ENCODE measurements around the gene CPA4. TPM values are rescaled to one million over a fixed set of nuclear protein-coding genes. Genes with fewer than 3 reads are reported as not detected.

CPA4 gene
- total and polyA plus RNA-seq, 5 donors from 2014 or later: not detected

GRCh38 chr7:130342701-130343380, 49.9 kb downstream of the CPA4 start:
- H3K9me3 Mint-ChIP-seq: peaks cover 0 to 2% (median 0%) of the 10 kb centered on the region in 7 donors

DNA sequence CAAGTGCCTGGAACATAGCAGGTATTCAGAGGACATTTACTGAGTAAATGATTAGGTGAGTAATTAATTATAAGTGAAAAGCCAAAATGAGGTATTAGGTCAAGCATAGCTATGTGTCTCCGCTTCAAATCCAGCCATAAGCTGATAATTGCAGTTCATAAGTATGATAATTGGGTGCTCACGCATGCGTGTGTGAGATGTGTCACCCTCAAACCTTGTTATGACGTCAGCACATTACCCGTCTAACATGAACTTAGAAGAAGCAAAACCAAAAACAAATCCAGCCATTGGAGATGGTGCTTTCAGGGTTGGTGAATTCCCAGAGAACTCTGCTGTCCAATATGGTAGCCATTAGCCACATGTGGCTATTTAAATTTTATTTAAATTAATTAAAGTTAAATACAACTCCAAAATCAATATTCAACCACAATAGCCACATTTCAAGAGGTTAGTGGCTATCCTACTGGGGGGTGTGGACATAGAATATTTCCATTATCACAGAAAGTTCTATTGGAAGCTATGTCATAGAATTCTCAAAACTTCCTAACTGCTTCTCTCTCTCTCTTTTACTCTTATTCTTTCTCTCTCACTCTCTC, 51.4 kb downstream of the CPA4 start, which contains the start of gene CPA5:
TSS of gene CPA5 (plus strand) at position 546 of the 596 bp plus-strand sequence. CDS start 1,670 bp downstream, outside the sequence.
- Mint-ChIP-seq H3K36me3 (no peaks in the 10 kb centered on the region), H3K27ac (no peak within 1 kb of the TSS), H3K9me3 (peaks cover 0 to 2% (median 0%) of the 10 kb centered on the region in 7 donors), H3K4me1 (peaks cover 0 to 4% (median 0%) of the 10 kb centered on the region in 4 donors), H3K4me3 (no peak within 1 kb of the TSS), H3K27me3 (peaks cover 8% of the 10 kb centered on the region)
- no peak within 1 kb of the TSS for H3K4me3 ChIP-seq (ENCODE audit: low read depth, low read length)
- no peaks in the 10 kb centered on the region for H3K36me3 ChIP-seq (ENCODE audit: control insufficient read depth, insufficient read depth, low read length)
- no peaks in the 10 kb centered on the region for H3K9me3 ChIP-seq (ENCODE audit: control insufficient read depth in 2 of 2, low read length in 2 of 2)
- ATAC-seq (ENCODE audit: low read depth in 2 of 2) (no peak), DNase-seq (no peak)
- no peak within 1 kb of the TSS for H3K27ac ChIP-seq (ENCODE audit: insufficient read depth, low read length, poor library complexity, severe bottlenecking)
- no peaks in the 10 kb centered on the region for H3K4me1 ChIP-seq (ENCODE audit: control insufficient read depth, insufficient read depth, low read length, poor library complexity, severe bottlenecking)
- no peaks in the 10 kb centered on the region for H3K27me3 ChIP-seq (ENCODE audit: control insufficient read depth, insufficient read depth, low read length)

More at GRCh38 chr7:130342701-130343380, 49.9 kb downstream of the CPA4 start:
- DNase-seq (no peak), ATAC-seq (ENCODE audit: low read depth in 2 of 2) (no peak)
- Mint-ChIP-seq H3K36me3 (no peaks in the 10 kb centered on the region), H3K4me3 (no peak overlapping the region), H3K27me3 (peaks cover 8% of the 10 kb centered on the region), H3K27ac (no peak overlapping the region), H3K4me1 (peaks cover 0 to 5% (median 2%) of the 10 kb centered on the region in 4 donors)
- no peaks in the 10 kb centered on the region for H3K27me3 ChIP-seq (ENCODE audit: control insufficient read depth, insufficient read depth, low read length)
- H3K27ac ChIP-seq (ENCODE audit: insufficient read depth, low read length, poor library complexity, severe bottlenecking): no peak overlapping the region
- H3K9me3 ChIP-seq (ENCODE audit: control insufficient read depth in 2 of 2, low read length in 2 of 2): no peaks in the 10 kb centered on the region
- H3K36me3 ChIP-seq (ENCODE audit: control insufficient read depth, insufficient read depth, low read length): no peaks in the 10 kb centered on the region
- H3K4me3 ChIP-seq (ENCODE audit: low read depth, low read length): no peak overlapping the region
- H3K4me1 ChIP-seq (ENCODE audit: control insufficient read depth, insufficient read depth, low read length, poor library complexity, severe bottlenecking): no peaks in the 10 kb centered on the region

DNA sequence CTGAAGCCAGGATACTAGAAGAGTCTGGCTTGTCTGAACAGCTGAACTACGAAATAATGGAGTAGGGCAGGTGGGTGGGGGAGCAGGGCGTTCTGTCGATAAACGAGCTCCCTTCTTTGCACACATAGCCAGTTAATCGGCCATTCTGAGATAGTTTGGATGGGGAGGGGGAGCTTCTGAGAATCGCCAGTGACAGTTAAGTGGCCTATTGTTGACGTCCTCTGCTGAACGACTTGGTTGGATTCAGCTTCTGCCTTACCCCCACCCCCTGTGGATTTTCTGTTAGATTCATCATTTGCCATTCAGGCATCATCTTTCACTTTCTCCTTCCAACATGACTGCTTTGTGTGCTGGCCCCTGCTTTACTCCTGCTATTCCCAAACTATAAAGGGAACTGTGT, 52.2 kb downstream of the CPA4 start:
- Mint-ChIP-seq H3K36me3 (no peaks in the 10 kb centered on the region), H3K4me3 (no peak overlapping the region), H3K4me1 (peaks cover 0 to 4% (median 0%) of the 10 kb centered on the region in 4 donors), H3K9me3 (peaks cover 0 to 2% (median 0%) of the 10 kb centered on the region in 7 donors), H3K27ac (no peak overlapping the region), H3K27me3 (peaks cover 8% of the 10 kb centered on the region)
- H3K27ac ChIP-seq (ENCODE audit: insufficient read depth, low read length, poor library complexity, severe bottlenecking): no peak overlapping the region
- H3K4me1 ChIP-seq (ENCODE audit: control insufficient read depth, insufficient read depth, low read length, poor library complexity, severe bottlenecking): no peaks in the 10 kb centered on the region
- no peaks in the 10 kb centered on the region for H3K9me3 ChIP-seq (ENCODE audit: control insufficient read depth in 2 of 2, low read length in 2 of 2)
- DNase-seq: no peak
- H3K27me3 ChIP-seq (ENCODE audit: control insufficient read depth, insufficient read depth, low read length): no peaks in the 10 kb centered on the region
- no peak overlapping the region for H3K4me3 ChIP-seq (ENCODE audit: low read depth, low read length)
- ATAC-seq (ENCODE audit: low read depth in 2 of 2): no peak
- no peaks in the 10 kb centered on the region for H3K36me3 ChIP-seq (ENCODE audit: control insufficient read depth, insufficient read depth, low read length)

GRCh38 chr7:130345725-130346124, 52.8 kb downstream of the CPA4 start:
- Mint-ChIP-seq H3K27me3 (peaks cover 8% of the 10 kb centered on the region), H3K27ac (no peak overlapping the region), H3K9me3 (peaks cover 0 to 2% (median 0%) of the 10 kb centered on the region in 7 donors)

GRCh38 chr7:130346177-130346905, 53.4 kb downstream of the CPA4 start:
- Mint-ChIP-seq H3K36me3 (no peaks in the 10 kb centered on the region), H3K4me3 (no peak overlapping the region), H3K27me3 (peaks cover 8% of the 10 kb centered on the region), H3K9me3 (peaks cover 0 to 2% (median 0%) of the 10 kb centered on the region in 7 donors), H3K4me1 (peaks cover 0 to 4% (median 0%) of the 10 kb centered on the region in 4 donors), H3K27ac (no peak overlapping the region)
- no peaks in the 10 kb centered on the region for H3K36me3 ChIP-seq (ENCODE audit: control insufficient read depth, insufficient read depth, low read length)
- DNase-seq: no peak
- H3K27ac ChIP-seq (ENCODE audit: insufficient read depth, low read length, poor library complexity, severe bottlenecking): no peak overlapping the region
- H3K9me3 ChIP-seq (ENCODE audit: control insufficient read depth in 2 of 2, low read length in 2 of 2): no peaks in the 10 kb centered on the region
- H3K4me3 ChIP-seq (ENCODE audit: low read depth, low read length): no peak overlapping the region
- H3K27me3 ChIP-seq (ENCODE audit: control insufficient read depth, insufficient read depth, low read length): no peaks in the 10 kb centered on the region
- H3K4me1 ChIP-seq (ENCODE audit: control insufficient read depth, insufficient read depth, low read length, poor library complexity, severe bottlenecking): no peaks in the 10 kb centered on the region
- ATAC-seq (ENCODE audit: low read depth in 2 of 2): no peak

More at GRCh38 chr7:130345725-130346124, 52.8 kb downstream of the CPA4 start:
- Histone ChIP-seq H3K36me3 (ENCODE audit: control insufficient read depth, insufficient read depth, low read length) (no peaks in the 10 kb centered on the region), H3K27ac (ENCODE audit: insufficient read depth, low read length, poor library complexity, severe bottlenecking) (no peak overlapping the region), H3K9me3 (ENCODE audit: control insufficient read depth in 2 of 2, low read length in 2 of 2) (no peaks in the 10 kb centered on the region), H3K4me3 (ENCODE audit: low read depth, low read length) (no peak overlapping the region), H3K4me1 (ENCODE audit: control insufficient read depth, insufficient read depth, low read length, poor library complexity, severe bottlenecking) (no peaks in the 10 kb centered on the region), H3K27me3 (ENCODE audit: control insufficient read depth, insufficient read depth, low read length) (no peaks in the 10 kb centered on the region)
- DNase-seq: no peak
- H3K4me3 Mint-ChIP-seq: no peak overlapping the region
- H3K36me3 Mint-ChIP-seq: no peaks in the 10 kb centered on the region
- no peak for ATAC-seq (ENCODE audit: low read depth in 2 of 2)
- peaks cover 0 to 4% (median 0%) of the 10 kb centered on the region in 4 donors for H3K4me1 Mint-ChIP-seq

DNA sequence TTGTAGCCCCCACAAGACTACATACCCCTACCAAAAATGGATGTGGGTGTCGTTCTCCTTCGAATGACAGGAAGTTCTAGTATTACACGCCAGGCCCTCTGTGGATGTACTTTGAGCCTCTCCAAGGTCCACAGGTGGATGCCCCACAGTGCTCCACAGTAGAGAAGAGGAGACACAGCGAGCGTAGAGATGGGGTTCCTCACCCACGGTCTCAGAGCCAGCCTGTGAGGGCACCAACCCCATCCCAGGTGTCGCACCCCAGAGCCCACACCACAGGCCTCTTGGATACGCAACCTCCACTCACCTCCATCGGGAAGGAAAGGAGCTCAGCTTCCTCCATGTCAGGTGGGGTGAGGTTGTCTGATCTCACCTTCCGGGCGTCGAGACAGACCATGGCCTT, 54.0 kb downstream of the CPA4 start:
- H3K27ac Mint-ChIP-seq: no peak overlapping the region
- Histone ChIP-seq H3K4me3 (ENCODE audit: low read depth, low read length) (no peak overlapping the region), H3K27ac (ENCODE audit: insufficient read depth, low read length, poor library complexity, severe bottlenecking) (no peak overlapping the region), H3K9me3 (ENCODE audit: control insufficient read depth in 2 of 2, low read length in 2 of 2) (no peaks in the 10 kb centered on the region), H3K36me3 (ENCODE audit: control insufficient read depth, insufficient read depth, low read length) (no peaks in the 10 kb centered on the region), H3K4me1 (ENCODE audit: control insufficient read depth, insufficient read depth, low read length, poor library complexity, severe bottlenecking) (no peaks in the 10 kb centered on the region), H3K27me3 (ENCODE audit: control insufficient read depth, insufficient read depth, low read length) (no peaks in the 10 kb centered on the region)
- peaks cover 0 to 4% (median under 1%) of the 10 kb centered on the region in 4 donors for H3K4me1 Mint-ChIP-seq
- ATAC-seq (ENCODE audit: low read depth in 2 of 2) (no peak), DNase-seq (no peak)
- peaks cover 0 to 2% (median 0%) of the 10 kb centered on the region in 7 donors for H3K9me3 Mint-ChIP-seq
- H3K4me3 Mint-ChIP-seq: no peak overlapping the region
- H3K27me3 Mint-ChIP-seq: peaks cover 8% of the 10 kb centered on the region
- no peaks in the 10 kb centered on the region for H3K36me3 Mint-ChIP-seq

GRCh38 chr7:130349911-130350782, 57.2 kb downstream of the CPA4 start:
- Histone ChIP-seq H3K36me3 (ENCODE audit: control insufficient read depth, insufficient read depth, low read length) (no peaks in the 10 kb centered on the region), H3K9me3 (ENCODE audit: control insufficient read depth in 2 of 2, low read length in 2 of 2) (no peaks in the 10 kb centered on the region), H3K4me3 (ENCODE audit: low read depth, low read length) (no peak overlapping the region), H3K27me3 (ENCODE audit: control insufficient read depth, insufficient read depth, low read length) (no peaks in the 10 kb centered on the region), H3K4me1 (ENCODE audit: control insufficient read depth, insufficient read depth, low read length, poor library complexity, severe bottlenecking) (no peaks in the 10 kb centered on the region), H3K27ac (ENCODE audit: insufficient read depth, low read length, poor library complexity, severe bottlenecking) (no peak overlapping the region)
- Mint-ChIP-seq H3K4me1 (peaks cover 0 to 7% (median 5%) of the 10 kb centered on the region in 4 donors), H3K27me3 (peaks cover 9% of the 10 kb centered on the region), H3K9me3 (peaks cover 0 to 4% (median 0%) of the 10 kb centered on the region in 7 donors), H3K27ac (peak overlapping the region in 1 of 3 donors; percentile 64), H3K4me3 (no peak overlapping the region), H3K36me3 (no peaks in the 10 kb centered on the region)
- no peak for DNase-seq
- ATAC-seq (ENCODE audit: low read depth in 2 of 2): no peak
